NOMO-1 (cell line): ENCODE data around the gene GPR137.

Source experiments
- DNase-seq, 2 experiments: peaks; one replicate each; lab custom pipeline; 2025; ENCODE audit not compliant: unreplicated experiment in 2 of 2; lab: John Stamatoyannopoulos, UW

GPR137 gene

DNA sequence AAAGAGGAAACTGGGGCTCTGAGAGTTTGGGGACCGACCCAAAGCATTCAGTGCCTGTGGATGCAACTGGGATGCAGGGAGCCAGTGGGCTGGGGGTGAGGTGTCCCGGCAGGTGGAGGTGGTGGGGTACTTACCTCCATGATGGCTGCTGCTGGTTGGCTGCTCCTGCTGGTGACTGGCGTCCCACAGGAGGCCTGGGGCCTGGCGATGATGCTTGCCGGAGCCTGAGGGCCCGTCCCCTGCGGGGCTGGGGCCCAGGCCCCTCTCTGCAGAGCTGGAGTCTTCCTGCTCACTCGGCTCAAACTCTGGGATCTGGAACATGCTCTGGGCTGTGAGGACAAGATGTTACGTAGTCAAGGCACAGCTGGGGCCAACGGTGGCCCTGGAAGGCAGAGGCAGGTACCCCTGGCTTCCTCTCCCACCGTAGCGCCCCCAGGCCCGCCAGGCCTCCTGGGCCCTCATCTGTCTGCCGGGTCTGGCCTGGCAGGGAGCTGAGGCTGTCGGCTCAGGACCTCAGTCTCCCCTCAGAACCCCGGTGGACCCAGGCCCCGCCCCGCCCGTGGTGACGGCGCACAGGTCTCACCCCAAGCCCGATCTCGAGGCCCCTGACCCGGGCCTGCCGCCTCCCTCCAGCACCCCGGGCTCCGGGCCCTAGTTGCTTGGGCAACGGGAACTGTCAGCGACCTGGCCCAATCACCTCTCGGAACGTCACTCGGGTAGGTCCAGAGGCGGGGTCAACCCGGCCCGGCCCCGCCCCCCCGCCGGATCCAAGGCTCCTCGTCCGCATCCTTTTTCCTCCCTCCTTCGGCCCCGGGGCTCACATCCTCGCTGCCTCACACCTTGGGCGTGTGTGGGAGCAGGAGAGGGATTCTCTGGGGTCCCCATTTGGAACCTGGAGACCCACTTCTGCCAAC is 1.3 kb upstream of the GPR137 start, which contains the start of gene BAD:
Gene BAD, minus strand, starts transcription at position 618 of the 914 bp plus-strand sequence. Its CDS starts 297 bp downstream, at position 321.
- peak; percentile 91 to 96 for DNase-seq

- peak in 1 of 2 experiments; percentile 24 for DNase-seq
Measured at GRCh38 chr11:64285885-64286800, 495 bp downstream of the GPR137 start.

DNA sequence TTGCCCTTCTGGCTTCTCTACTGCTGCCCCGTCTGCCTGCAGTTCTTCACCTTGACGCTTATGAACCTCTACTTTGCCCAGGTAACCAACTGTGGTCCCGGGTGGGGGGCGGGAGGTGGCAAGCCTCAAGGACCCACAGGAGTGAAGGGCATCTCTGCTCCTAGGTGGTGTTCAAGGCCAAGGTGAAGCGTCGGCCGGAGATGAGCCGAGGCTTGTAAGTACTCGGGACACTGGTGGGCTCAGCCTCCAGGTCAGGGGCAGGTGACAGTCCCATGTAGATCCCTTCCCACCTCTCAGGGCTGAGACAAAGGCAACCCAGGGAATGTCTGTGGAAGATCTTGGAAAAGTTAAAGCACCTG is 1.1 kb downstream of the GPR137 start:
- DNase-seq = no peak

DNA sequence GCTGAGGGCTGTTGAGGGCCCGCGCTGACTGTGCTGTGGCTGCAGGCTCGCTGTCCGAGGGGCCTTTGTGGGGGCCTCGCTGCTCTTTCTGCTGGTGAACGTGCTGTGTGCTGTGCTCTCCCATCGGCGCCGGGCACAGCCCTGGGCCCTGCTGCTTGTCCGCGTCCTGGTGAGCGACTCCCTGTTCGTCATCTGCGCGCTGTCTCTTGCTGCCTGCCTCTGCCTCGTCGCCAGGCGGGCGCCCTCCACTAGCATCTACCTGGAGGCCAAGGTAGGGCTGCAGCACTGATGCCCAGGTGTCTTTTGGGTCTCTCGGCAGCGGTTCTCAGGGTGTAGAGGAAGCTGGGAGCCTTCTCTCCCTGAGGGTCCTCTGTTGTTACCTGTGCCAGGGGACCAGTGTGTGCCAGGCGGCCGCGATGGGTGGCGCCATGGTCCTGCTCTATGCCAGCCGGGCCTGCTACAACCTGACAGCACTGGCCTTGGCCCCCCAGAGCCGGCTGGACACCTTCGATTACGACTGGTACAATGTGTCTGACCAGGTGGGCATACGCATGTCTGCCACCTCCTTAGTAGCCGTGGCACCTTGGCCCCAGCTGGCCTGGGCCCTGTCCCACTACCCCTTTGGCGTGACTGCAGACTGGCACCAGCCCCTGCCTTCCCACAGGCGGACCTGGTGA is 2.2 kb downstream of the GPR137 start:
- no peak for DNase-seq

DNA sequence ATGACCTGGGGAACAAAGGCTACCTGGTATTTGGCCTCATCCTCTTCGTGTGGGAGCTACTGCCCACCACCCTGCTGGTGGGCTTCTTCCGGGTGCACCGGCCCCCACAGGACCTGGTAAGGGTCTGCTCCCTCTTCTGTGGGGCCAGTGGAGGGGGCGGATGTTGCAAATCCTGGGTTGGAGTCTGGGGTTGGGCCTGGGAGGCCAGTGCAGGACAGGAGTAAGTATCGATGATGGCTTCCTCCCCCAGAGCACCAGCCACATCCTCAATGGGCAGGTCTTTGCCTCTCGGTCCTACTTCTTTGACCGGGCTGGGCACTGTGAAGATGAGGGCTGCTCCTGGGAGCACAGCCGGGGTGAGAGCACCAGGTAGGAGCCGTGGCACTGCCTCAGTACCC is 2.7 kb downstream of the GPR137 start:
- no peak for DNase-seq

DNA sequence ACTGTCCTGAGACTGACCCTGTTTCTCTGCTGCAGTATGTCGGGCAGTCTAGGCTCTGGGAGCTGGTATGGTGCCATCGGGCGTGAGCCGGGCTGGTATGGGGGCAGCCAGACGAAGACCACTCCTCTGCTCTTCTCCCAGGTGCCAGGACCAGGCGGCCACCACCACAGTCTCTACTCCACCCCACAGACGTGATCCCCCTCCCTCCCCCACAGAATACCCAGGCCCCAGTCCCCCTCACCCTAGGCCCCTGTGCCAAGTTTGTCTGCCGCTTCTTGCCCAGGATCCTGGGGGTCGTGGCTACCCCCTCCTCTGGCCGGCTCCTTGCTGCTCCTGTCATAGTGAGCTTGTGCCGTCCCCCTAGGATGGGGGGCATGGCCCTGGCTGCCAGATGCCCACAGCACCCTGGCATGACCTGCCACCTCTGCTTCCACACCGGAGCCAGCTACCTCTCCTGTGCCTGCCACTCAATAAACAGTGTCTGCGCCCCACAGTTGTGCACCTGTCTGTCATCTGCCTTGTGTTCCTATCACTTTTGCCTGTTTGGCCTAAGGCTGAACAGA is 3.4 kb downstream of the GPR137 start:
- DNase-seq = no peak

DNA sequence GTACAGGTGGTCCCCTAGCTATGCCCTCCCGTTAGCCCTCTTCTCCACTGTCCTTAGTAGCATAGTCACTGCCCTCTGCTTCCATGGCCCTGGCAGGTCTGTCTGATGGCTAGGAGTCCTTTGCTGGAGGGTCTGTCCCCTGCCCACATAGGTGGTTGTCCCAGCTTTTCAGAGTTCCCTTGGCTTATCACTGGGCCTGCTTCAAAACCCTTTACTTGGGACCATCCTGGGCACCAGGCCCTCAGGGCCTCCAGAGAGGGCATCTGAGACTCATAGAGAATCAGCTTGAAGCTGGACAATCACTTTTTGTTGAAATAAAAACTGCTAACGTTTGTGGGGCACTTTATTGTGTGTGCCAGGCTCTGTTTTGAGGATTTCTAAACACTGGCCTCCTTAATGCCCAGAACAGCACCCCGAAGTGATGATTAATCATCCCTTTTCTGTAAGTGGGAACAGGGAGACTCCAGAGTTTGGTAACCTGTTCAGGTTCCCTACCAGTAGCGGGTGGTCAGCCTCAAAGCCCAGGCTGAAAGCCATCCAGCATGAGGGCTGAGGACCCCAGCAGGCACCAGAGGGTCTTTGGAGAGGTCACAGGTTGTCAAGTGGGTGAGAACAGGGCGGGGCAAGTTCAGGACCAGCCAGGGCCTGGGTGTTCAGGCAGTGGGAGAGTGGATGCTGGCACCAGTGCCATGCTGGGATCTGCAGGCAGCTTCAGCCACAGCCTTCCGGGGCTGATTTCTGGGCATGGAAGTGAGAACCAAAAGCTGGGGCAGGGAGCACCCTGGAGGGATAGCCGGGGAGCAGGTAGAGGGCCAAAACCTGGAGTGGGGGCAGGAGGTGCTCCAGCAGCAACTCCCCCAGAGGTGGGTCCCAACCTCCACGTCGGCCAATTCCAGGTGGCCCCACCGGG is 5.0 kb downstream of the GPR137 start:
- DNase-seq = no peak

GRCh38 chr11:64291262-64291751 is 5.7 kb downstream of the GPR137 start, which contains the start of gene KCNK4:
Gene KCNK4 (plus strand): TSS chr11:64291302. CDS start chr11:64293019, 1,717 bp downstream.
- DNase-seq = no peak

GRCh38 chr11:64291752-64292459 is 6.3 kb downstream of the GPR137 start:
- DNase-seq = no peak

GRCh38 chr11:64292460-64293254 is 7.0 kb downstream of the GPR137 start:
- DNase-seq = no peak

DNA sequence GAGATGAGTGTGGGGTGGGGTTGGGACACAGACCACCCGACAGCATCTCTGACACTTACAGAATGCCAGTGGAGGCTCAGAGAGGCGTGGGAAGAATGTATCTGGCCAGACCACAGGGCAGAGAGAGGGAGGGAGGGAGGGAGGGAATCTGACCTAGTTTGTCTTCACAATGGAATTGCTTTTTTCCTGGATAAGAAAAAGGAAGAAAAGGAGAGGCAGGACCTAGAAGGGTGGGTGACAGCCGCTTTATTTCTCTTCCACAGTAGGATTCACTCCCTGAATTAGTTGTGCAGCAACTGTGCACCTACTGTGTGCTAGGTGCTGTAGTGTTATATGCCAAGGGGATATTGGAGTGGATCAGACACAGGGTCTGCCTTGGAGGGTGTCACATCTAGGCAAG is 9.1 kb downstream of the GPR137 start:
- no peak for DNase-seq

GRCh38 chr11:64295760-64296159 is 10.1 kb downstream of the GPR137 start:
- no peak for DNase-seq

DNA sequence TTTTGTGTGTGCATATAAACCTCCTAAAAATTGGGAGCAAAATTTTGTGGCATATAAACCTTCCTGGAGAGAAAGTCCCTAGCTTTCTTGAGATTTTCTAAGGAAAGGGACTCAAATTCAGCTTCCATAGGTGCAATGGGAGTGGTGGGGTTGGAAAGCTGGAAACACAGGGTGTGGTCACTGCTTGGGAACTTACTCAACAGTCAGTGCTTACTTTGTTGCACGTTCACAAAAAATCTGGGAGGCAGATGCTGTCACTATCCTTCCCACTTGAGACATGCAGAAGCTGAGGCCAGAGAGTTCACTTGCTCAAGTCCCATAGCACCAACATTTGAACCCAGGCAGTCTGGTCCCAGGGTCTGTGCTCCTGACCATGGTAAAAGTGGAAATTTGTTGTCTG is 10.6 kb downstream of the GPR137 start:
- no peak for DNase-seq

- no peak for DNase-seq
Measured at GRCh38 chr11:64296830-64297698, 11.4 kb downstream of the GPR137 start.

DNA sequence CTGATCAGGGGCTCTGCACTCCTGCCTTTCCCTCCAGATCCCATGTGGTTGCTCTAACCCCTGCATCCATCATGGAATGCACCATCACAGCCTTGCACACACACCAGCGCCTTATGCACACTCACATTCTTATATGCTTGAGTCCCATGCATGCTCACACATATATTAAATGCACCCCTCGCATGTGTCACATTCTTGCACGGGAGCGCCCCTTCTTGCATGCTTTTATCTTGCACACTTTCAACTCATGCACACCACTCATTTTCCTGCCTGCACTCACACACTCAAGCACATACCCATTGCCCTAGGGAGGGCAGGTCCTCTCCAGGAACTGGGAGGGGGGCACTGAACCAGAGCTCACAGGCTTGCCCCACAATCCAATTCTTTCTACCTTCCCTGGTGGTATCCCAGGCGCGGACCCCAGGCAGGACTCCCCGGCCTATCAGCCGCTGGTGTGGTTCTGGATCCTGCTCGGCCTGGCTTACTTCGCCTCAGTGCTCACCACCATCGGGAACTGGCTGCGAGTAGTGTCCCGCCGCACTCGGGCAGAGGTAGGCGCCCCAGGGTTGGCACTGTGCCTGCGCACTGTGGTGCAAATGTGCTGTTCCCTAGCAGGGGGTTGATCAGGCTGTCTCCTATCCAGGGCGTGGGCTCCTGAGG is 12.2 kb downstream of the GPR137 start:
- no peak for DNase-seq
